ENCODE results near the gene ABLIM2.

GRCh38 chr4:8184061-8184460 is 25.4 kb upstream of the ABLIM2 start:
- no peak for TF ChIP-seq RCOR1 (IDR thresholded peaks at IDR 0.05; ENCODE audit: low read depth, low read length)
- TF ChIP-seq CTCF (IDR thresholded peaks at IDR 0.05) = no peak
- no peak for TF ChIP-seq RAD21 (conservative IDR thresholded peaks at IDR 0.05 in 1 of 2, IDR thresholded peaks at IDR 0.05 in 1 of 2)
- TF ChIP-seq POLR2A (IDR thresholded peaks at IDR 0.05; ENCODE audit: low read length) = no peak
- TF ChIP-seq CHD4 (IDR thresholded peaks at IDR 0.05; ENCODE audit: borderline replicate concordance) = no peak
- no peak for TF ChIP-seq ESRRA (IDR thresholded peaks at IDR 0.05; ENCODE audit: borderline replicate concordance, low read length)
- no peak for TF ChIP-seq MAFK (IDR thresholded peaks at IDR 0.05; ENCODE audit: partially characterized antibody)
- TF ChIP-seq JUN (IDR thresholded peaks at IDR 0.05) = no peak
- TF ChIP-seq CEBPB (IDR thresholded peaks at IDR 0.05) = no peak
- no peak for TF ChIP-seq PBX3 (IDR thresholded peaks at IDR 0.05)
- TF ChIP-seq REST (IDR thresholded peaks at IDR 0.05) = no peak
- no peak for TF ChIP-seq ELK1 (IDR thresholded peaks at IDR 0.05; ENCODE audit: low read depth, low read length)
- TF ChIP-seq RFX5 (IDR thresholded peaks at IDR 0.05) = no peak
- no peak for TF ChIP-seq ZFP36 (IDR thresholded peaks at IDR 0.05; ENCODE audit: borderline replicate concordance, partially characterized antibody)
